Endothelial cell of umbilical vein (primary cell): ENCODE results near the gene FZD10. TPM values are rescaled to one million over a fixed set of nuclear protein-coding genes. Genes with fewer than 3 reads are reported as not detected.

Experiments used
- BruUV-seq: library from RNA; stranded (reverse); fragments of 400-500 nt; replicated peaks from 2 replicates; lab custom pipeline; 2021; lab: Mats Ljungman, UMichigan
- CTCF ChIA-PET: fragments of 300-600, 350-600 bp; sonication (Branson Sonifier 250); formaldehyde crosslinking; loops from one replicate; lab custom pipeline; 2021; ENCODE audit warnings: antibody characterized with exemption, inconsistent platforms; lab: Charles Lee
- POLR2A ChIA-PET: fragments of 300-600, 350-600 bp; sonication (Branson Sonifier 250); formaldehyde crosslinking; loops from one replicate; lab custom pipeline; 2021; ENCODE audit warnings: antibody characterized with exemption, inconsistent platforms; lab: Charles Lee
- DNase-seq: peaks from one replicate; pipeline ENCODE4 v3.0.0-alpha.2; 2011; ENCODE audit warnings: low read depth, low spot score
- FAIRE-seq: peaks from 2 replicates; lab custom pipeline; 2011; peaks lifted over from hg19 to GRCh38; lab: Jason Lieb, UNC
- H2AFZ ChIP-seq: 2 replicates; pipeline ENCODE4 v1.6.0; 2012; ENCODE audit warnings: low read depth, low read length, control low read depth, inconsistent platforms
- H3K27ac ChIP-seq: 2 replicates; pipeline ENCODE4 v1.5.1; 2011; ENCODE audit warnings: low read depth, mild to moderate bottlenecking, control low read depth, low read length, moderate library complexity; ENCODE audit not compliant: insufficient read depth
- H3K27me3 ChIP-seq, 2 experiments: 2 replicates each; pipeline versions ENCODE4 v1.6.0 to v1.6.1; 2011; ENCODE audit warnings: low read length in 2 of 2, mixed read lengths in 1 of 2; ENCODE audit not compliant: control insufficient read depth in 2 of 2, insufficient read depth in 2 of 2
- H3K36me3 ChIP-seq, 2 experiments: 2 replicates in 1 of 2; 3 replicates in 1 of 2; pipeline ENCODE4 v1.5.1; 2011; ENCODE audit warnings: low read length in 2 of 2, mild to moderate bottlenecking in 1 of 2, moderate library complexity in 1 of 2; ENCODE audit not compliant: control insufficient read depth in 2 of 2, insufficient read depth in 2 of 2; ENCODE audit errors: extremely low read depth in 1 of 2
- H3K4me1 ChIP-seq: 3 replicates; pipeline ENCODE4 v1.5.1; 2011; ENCODE audit warnings: mild to moderate bottlenecking, low read length; ENCODE audit not compliant: control insufficient read depth, insufficient read depth; ENCODE audit errors: extremely low read depth
- H3K4me2 ChIP-seq: 2 replicates; pipeline ENCODE4 v1.6.1; 2011; ENCODE audit warnings: low read length, control low read depth, mixed read lengths; ENCODE audit not compliant: insufficient read depth
- H3K4me3 ChIP-seq, 3 experiments: fragments of 200-600 bp in 1 of 3; sonication (generic), shearing (Covaris generic) in 1 of 3; replicated peaks in 1 of 3; 2 replicates each; pipeline ENCODE4 v1.5.1; 2011 to 2016; ENCODE audit warnings: control low read depth in 3 of 3, low read length in 3 of 3, mild to moderate bottlenecking in 2 of 3, inconsistent platforms in 1 of 3, low read depth in 1 of 3, moderate library complexity in 1 of 3; ENCODE audit not compliant: insufficient read depth in 1 of 3
- H3K79me2 ChIP-seq: 2 replicates; pipeline ENCODE4 v1.6.0; 2012; ENCODE audit warnings: low read length, inconsistent platforms; ENCODE audit not compliant: control insufficient read depth, insufficient read depth
- H3K9ac ChIP-seq: replicated peaks from 2 replicates; pipeline ENCODE3; 2011; ENCODE audit warnings: low read length, control low read depth; ENCODE audit not compliant: insufficient read depth; ENCODE audit errors: extremely low read depth
- H3K9me1 ChIP-seq: replicated peaks from 3 replicates; pipeline ENCODE4 v1.6.0; 2011; ENCODE audit warnings: mild to moderate bottlenecking, low read length; ENCODE audit not compliant: control insufficient read depth, insufficient read depth; ENCODE audit errors: extremely low read depth
- H3K9me3 ChIP-seq: replicated peaks from 2 replicates; pipeline ENCODE4 v1.5.1; 2012; ENCODE audit warnings: low read length, inconsistent platforms; ENCODE audit not compliant: control insufficient read depth, insufficient read depth
- H4K20me1 ChIP-seq: replicated peaks from 2 replicates; pipeline ENCODE3; 2011; ENCODE audit warnings: mild to moderate bottlenecking, low read length; ENCODE audit not compliant: control insufficient read depth, insufficient read depth; ENCODE audit errors: extremely low read depth
- CTCF ChIP-seq, 2 donors: IDR thresholded peaks; 1 replicate in 1 of 2; 2 replicates in 1 of 2; pipeline ENCODE4 v1.5.1; 2011; ENCODE audit warnings: low read length in 2 of 2, mild to moderate bottlenecking in 2 of 2, moderate library complexity in 2 of 2, control low read depth in 1 of 2, inconsistent platforms in 1 of 2, low read depth in 1 of 2; ENCODE audit not compliant: insufficient read depth in 1 of 2; ENCODE audit errors: extremely low read depth in 1 of 2
- EZH2 ChIP-seq: IDR thresholded peaks from 2 replicates; pipeline ENCODE4 v1.6.1; 2012; ENCODE audit warnings: borderline replicate concordance, low read depth, mild to moderate bottlenecking, moderate library complexity, low read length, inconsistent platforms; ENCODE audit not compliant: severe bottlenecking
- FOS ChIP-seq: IDR thresholded peaks from 2 replicates; pipeline ENCODE4 v1.6.1; 2011; ENCODE audit warnings: mild to moderate bottlenecking, low read length, moderate library complexity, borderline replicate concordance; ENCODE audit not compliant: insufficient read depth
- GATA2 ChIP-seq: IDR thresholded peaks from 2 replicates; pipeline ENCODE4 v1.7.0; 2011; ENCODE audit warnings: low read depth, mild to moderate bottlenecking, moderate library complexity, mixed read lengths, low read length; ENCODE audit not compliant: insufficient read length, insufficient read depth
- JUN ChIP-seq: IDR thresholded peaks from 2 replicates; pipeline ENCODE4 v1.6.1; 2011; ENCODE audit warnings: borderline replicate concordance, low read depth; ENCODE audit not compliant: insufficient read length, insufficient read depth
- POLR2A ChIP-seq: IDR thresholded peaks from 2 replicates; pipeline ENCODE4 v1.6.1; 2012; ENCODE audit warnings: low read depth, mild to moderate bottlenecking, control low read depth, low read length
- POLR2AphosphoS5 ChIP-seq: IDR thresholded peaks from 2 replicates; pipeline ENCODE4 v1.6.1; 2012; ENCODE audit warnings: low read depth, mild to moderate bottlenecking, control low read depth, low read length, moderate library complexity; ENCODE audit not compliant: insufficient read depth
- dilution Hi-C: fragments of 300-500 bp; cut with MboI; formaldehyde crosslinking; loops from one replicate; pipeline ENCODE4 v1.15.0; 2019; ENCODE audit warnings: low sequenced_read_pairs; ENCODE audit not compliant: extremely low pct_ligation_motif_present
- intact Hi-C: fragments of 100-400 bp; cut with micrococcal nuclease; formaldehyde crosslinking; loops from one replicate; pipeline ENCODE4 v1.10.0; 2022
- polyA plus RNA-seq, 4 experiments: library from polyadenylated mRNA; depleted of rRNA in 3 of 4; stranded (reverse) in 3 of 4; unstranded in 1 of 4; fragments of >200 nt; gene quantifications; 2 replicates each; pipeline versions ENCODE4 v1.2.1 to v1.2.3, GENCODE V29; 2011 to 2012; ENCODE audit warnings: missing spikeins in 1 of 4
- total RNA-seq: library from RNA; stranded (reverse); gene quantifications from 2 replicates; pipeline ENCODE4 v1.2.3, GENCODE V29; 2021

Gene FZD10
- total and polyA plus RNA-seq, 2 donors (not counting 3 experiments of a cell fraction or from before 2014, with no cell fraction given) = not detected

GRCh38 chr12:130137040-130138018 lies 24.9 kb upstream of the FZD10 start:
- Histone ChIP-seq H2AFZ (no peak overlapping the region), H3K4me2 (no peak overlapping the region), H3K9me3 (peaks cover 6% of the 10 kb centered on the region), H4K20me1 (no peaks in the 10 kb centered on the region), H3K36me3 (no peaks in the 10 kb centered on the region), H3K4me3 (no peak overlapping the region), H3K27me3 (no peaks in the 10 kb centered on the region), H3K9ac (no peak overlapping the region), H3K9me1 (no peaks in the 10 kb centered on the region), H3K27ac (no peak overlapping the region), H3K4me1 (no peaks in the 10 kb centered on the region), H3K79me2 (no peaks in the 10 kb centered on the region)
- FAIRE-seq = no peak
- BruUV-seq = no TSS peak
- intact Hi-C loops = no loop called here
- dilution Hi-C loops = no loop called here
- ChIA-PET CTCF (no interaction called here), POLR2A (no interaction called here)
- TF ChIP-seq CTCF (IDR thresholded peaks at IDR 0.05; ENCODE audit: extremely low read depth in 1 of 2, insufficient read depth in 1 of 2, low read depth in 1 of 2, low read length in 2 of 2) (no peak), FOS (no peak), POLR2A (no peak), JUN (no peak)
- DNase-seq = no peak

GRCh38 chr12:130138478-130138877 lies 23.8 kb upstream of the FZD10 start:
- FAIRE-seq (no peak), DNase-seq (no peak)
- Histone ChIP-seq H3K4me3 (no peak overlapping the region), H3K9ac (no peak overlapping the region), H3K27me3 (no peaks in the 10 kb centered on the region), H3K4me2 (no peak overlapping the region), H3K4me1 (no peaks in the 10 kb centered on the region), H2AFZ (no peak overlapping the region), H3K36me3 (no peaks in the 10 kb centered on the region), H3K9me1 (no peaks in the 10 kb centered on the region), H3K9me3 (peaks cover 6% of the 10 kb centered on the region), H3K79me2 (no peaks in the 10 kb centered on the region), H4K20me1 (no peaks in the 10 kb centered on the region), H3K27ac (no peak overlapping the region)
- ChIA-PET CTCF (no interaction called here), POLR2A (no interaction called here)
- no TSS peak for BruUV-seq
- intact Hi-C loops = no loop called here
- dilution Hi-C loops = no loop called here
- TF ChIP-seq FOS (no peak), JUN (no peak), GATA2 (no peak), CTCF (IDR thresholded peaks at IDR 0.05; ENCODE audit: extremely low read depth in 1 of 2, insufficient read depth in 1 of 2, low read depth in 1 of 2, low read length in 2 of 2) (no peak), EZH2 (no peak), POLR2AphosphoS5 (no peak)
